SU-DHL-6 (cell line): ENCODE data around the gene KCNH1.

Source experiments
- H2AFZ ChIP-seq: fragments of 200-600 bp; sonication (generic); 2 replicates; pipeline ENCODE4 v1.6.1; 2014; ENCODE audit warnings: low read depth, mild to moderate bottlenecking, moderate library complexity, mixed read lengths, antibody characterized with exemption, low read length; ENCODE audit not compliant: severe bottlenecking
- H3F3A ChIP-seq: fragments of 200-600 bp; shearing (Covaris generic); 2 replicates; pipeline ENCODE4 v1.6.0; 2016; ENCODE audit warnings: antibody characterized with exemption, mild to moderate bottlenecking; ENCODE audit not compliant: insufficient read depth
- H3K27ac ChIP-seq: fragments of 200-600 bp; sonication (generic); 2 replicates; pipeline ENCODE4 v1.5.1; 2016; ENCODE audit warnings: low read depth, mild to moderate bottlenecking, low read length, moderate library complexity, mixed read lengths
- H3K27me3 ChIP-seq: fragments of 200-600 bp; sonication (generic), shearing (Covaris generic); 2 replicates; pipeline ENCODE4 v1.6.0; 2014; ENCODE audit warnings: mild to moderate bottlenecking, low read length
- H3K36me3 ChIP-seq: fragments of 200-600 bp; sonication (generic); 2 replicates; pipeline ENCODE4 v1.6.1; 2014; ENCODE audit warnings: mild to moderate bottlenecking, low read length, mixed read lengths
- H3K4me2 ChIP-seq: fragments of 300-600, 200-600 bp; shearing (Covaris generic), sonication (generic); 2 replicates; pipeline ENCODE4 v1.6.0; 2014; ENCODE audit warnings: low read length, low read depth, mild to moderate bottlenecking; ENCODE audit not compliant: poor library complexity, severe bottlenecking
- H3K4me3 ChIP-seq: fragments of 200-600 bp; sonication (generic); 2 replicates; pipeline ENCODE4 v1.5.1; 2014; ENCODE audit warnings: antibody characterized with exemption, low read length, mild to moderate bottlenecking, mixed read lengths; ENCODE audit not compliant: insufficient read depth, poor library complexity, severe bottlenecking
- H3K79me2 ChIP-seq: fragments of 200-600 bp; sonication (generic); 2 replicates; pipeline ENCODE4 v1.6.1; 2014; ENCODE audit warnings: mild to moderate bottlenecking, low read length, moderate library complexity; ENCODE audit not compliant: insufficient read depth
- H3K9ac ChIP-seq: fragments of 200-600 bp; sonication (generic); 2 replicates; pipeline ENCODE4 v1.7.0; 2014; ENCODE audit warnings: mild to moderate bottlenecking, low read length
- H3K9me2 ChIP-seq: fragments of 200-600 bp; sonication (generic); replicated peaks from 2 replicates; pipeline ENCODE4 v1.6.1; 2014; ENCODE audit warnings: low read length; ENCODE audit not compliant: insufficient read depth
- H3K9me3 ChIP-seq: fragments of 200-600 bp; sonication (generic); 2 replicates; pipeline ENCODE4 v1.6.1; 2014; ENCODE audit warnings: low read length, mixed read lengths; ENCODE audit not compliant: insufficient read depth
- H4K20me1 ChIP-seq: fragments of 200-600 bp; sonication (generic); 2 replicates; pipeline ENCODE4 v1.6.1; 2014; ENCODE audit warnings: low read depth, mild to moderate bottlenecking, antibody characterized with exemption, low read length, moderate library complexity, mixed read lengths
- CTCF ChIP-seq: fragments of 200-600 bp; sonication (generic); IDR thresholded peaks from one replicate; pipeline ENCODE4 v1.5.1; 2017; ENCODE audit warnings: antibody characterized with exemption, mild to moderate bottlenecking, low read length, moderate library complexity; ENCODE audit not compliant: insufficient read depth, poor library complexity, severe bottlenecking
- EZH2phosphoT487 ChIP-seq: fragments of 200-600 bp; sonication (generic), shearing (Covaris generic); conservative IDR thresholded peaks from 2 replicates; pipeline ENCODE4 v1.6.1; 2018; ENCODE audit warnings: mild to moderate bottlenecking, antibody characterized with exemption, low read length, moderate library complexity, mixed read lengths

The KCNH1 gene

GRCh38 chr1:211118407-211119102 is 15.4 kb downstream of the KCNH1 start:
- no peak for TF ChIP-seq EZH2phosphoT487
- no peak for TF ChIP-seq CTCF

GRCh38 chr1:211114446-211114845 is 19.5 kb downstream of the KCNH1 start:
- no peaks in the 10 kb centered on the region for H3K79me2 ChIP-seq
- H3K9me3 ChIP-seq: no peaks in the 10 kb centered on the region
- H3K9me2 ChIP-seq: no peaks in the 10 kb centered on the region
- H3K27me3 ChIP-seq: no peaks in the 10 kb centered on the region
- no peak overlapping the region for H3K9ac ChIP-seq
- H3K36me3 ChIP-seq: no peaks in the 10 kb centered on the region
- no peaks in the 10 kb centered on the region for H4K20me1 ChIP-seq
- no peak overlapping the region for H3K27ac ChIP-seq
- no peaks in the 10 kb centered on the region for H3F3A ChIP-seq
- H3K4me2 ChIP-seq: no peak overlapping the region
- H2AFZ ChIP-seq: no peak overlapping the region
- TF ChIP-seq CTCF (no peak), EZH2phosphoT487 (no peak)
- no peak overlapping the region for H3K4me3 ChIP-seq

More at GRCh38 chr1:211118407-211119102, 15.4 kb downstream of the KCNH1 start:
- Histone ChIP-seq H2AFZ (no peak overlapping the region), H3K4me2 (no peak overlapping the region), H3K9ac (no peak overlapping the region), H3K79me2 (no peaks in the 10 kb centered on the region), H3K27ac (no peak overlapping the region), H3K27me3 (no peaks in the 10 kb centered on the region), H3K9me2 (no peaks in the 10 kb centered on the region), H4K20me1 (no peaks in the 10 kb centered on the region), H3K36me3 (no peaks in the 10 kb centered on the region), H3K4me3 (no peak overlapping the region), H3F3A (no peaks in the 10 kb centered on the region), H3K9me3 (no peaks in the 10 kb centered on the region)

- Histone ChIP-seq H3K27me3 (no peaks in the 10 kb centered on the region), H3K9ac (no peak overlapping the region), H3K27ac (no peak overlapping the region), H3K79me2 (no peaks in the 10 kb centered on the region), H2AFZ (no peak overlapping the region), H3F3A (no peaks in the 10 kb centered on the region), H3K9me3 (no peaks in the 10 kb centered on the region), H3K4me3 (no peak overlapping the region), H3K4me2 (no peak overlapping the region), H4K20me1 (no peaks in the 10 kb centered on the region), H3K9me2 (no peaks in the 10 kb centered on the region), H3K36me3 (no peaks in the 10 kb centered on the region)
- no peak for TF ChIP-seq CTCF
- TF ChIP-seq EZH2phosphoT487: no peak
Measured at GRCh38 chr1:211113566-211113965, 20.4 kb downstream of the KCNH1 start.
